ENCODE results near the gene SCAP.

DNA sequence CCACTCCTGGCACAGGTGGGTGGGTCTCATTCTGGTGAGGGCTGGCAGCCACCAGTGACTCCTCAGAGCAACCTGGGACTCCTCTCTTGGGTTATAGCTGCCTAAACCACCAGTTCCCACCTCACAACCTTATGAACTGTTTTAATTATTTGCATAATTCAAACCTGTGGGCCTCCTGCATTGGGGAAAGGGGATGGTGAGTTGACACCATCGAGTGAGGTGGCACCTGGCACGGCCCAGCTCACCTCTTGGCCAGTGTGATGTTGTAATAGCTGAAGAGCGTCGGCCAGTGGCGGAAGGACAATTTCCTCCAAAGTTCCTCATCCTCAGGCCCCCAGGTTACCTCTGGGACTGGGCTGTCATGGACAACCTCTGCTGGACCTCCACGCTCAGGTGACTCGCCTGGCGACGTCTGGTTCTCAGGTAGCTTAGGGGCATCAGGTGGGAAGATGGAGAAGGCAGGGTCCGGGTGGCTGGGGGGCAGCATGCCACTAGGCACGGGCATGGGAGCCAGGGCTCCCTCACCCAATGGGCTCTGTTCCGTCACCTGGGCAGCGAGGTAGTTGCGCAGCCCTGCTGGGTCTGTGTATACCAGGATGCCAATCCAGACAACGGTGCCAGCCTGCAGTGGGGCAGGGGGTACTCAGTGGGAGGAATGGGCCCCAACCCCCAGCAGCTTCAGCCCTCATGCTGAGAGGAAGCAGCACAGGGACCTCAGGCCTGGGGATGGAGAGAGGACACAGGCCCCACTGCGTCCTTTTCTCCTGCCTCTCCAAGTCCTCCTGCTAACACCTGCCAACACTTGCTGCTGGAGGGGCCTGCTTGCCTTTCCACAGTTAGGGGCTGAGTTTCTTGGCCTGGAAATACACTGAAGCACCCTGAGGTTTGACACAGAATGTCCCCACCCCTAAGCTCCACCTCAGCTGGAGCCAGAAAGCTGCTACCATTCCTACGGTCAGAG lies 56.4 kb downstream of the SCAP start:
- TF ChIP-seq REPIN1 (tag by site-specific recombination; IDR thresholded peaks at IDR 0.05; ENCODE audit: low read depth) (no peak), ZNF138 (tag by site-specific recombination; IDR thresholded peaks at IDR 0.05; ENCODE audit: borderline replicate concordance) (no peak), BCL11A (tag by site-specific recombination; IDR thresholded peaks at IDR 0.05; ENCODE audit: low read depth) (no peak), ZBTB17 (tag by site-specific recombination; IDR thresholded peaks at IDR 0.05) (no peak), ZSCAN23 (tag by site-specific recombination; IDR thresholded peaks at IDR 0.05) (no peak)
- TF ChIP-seq, protein P1, sequence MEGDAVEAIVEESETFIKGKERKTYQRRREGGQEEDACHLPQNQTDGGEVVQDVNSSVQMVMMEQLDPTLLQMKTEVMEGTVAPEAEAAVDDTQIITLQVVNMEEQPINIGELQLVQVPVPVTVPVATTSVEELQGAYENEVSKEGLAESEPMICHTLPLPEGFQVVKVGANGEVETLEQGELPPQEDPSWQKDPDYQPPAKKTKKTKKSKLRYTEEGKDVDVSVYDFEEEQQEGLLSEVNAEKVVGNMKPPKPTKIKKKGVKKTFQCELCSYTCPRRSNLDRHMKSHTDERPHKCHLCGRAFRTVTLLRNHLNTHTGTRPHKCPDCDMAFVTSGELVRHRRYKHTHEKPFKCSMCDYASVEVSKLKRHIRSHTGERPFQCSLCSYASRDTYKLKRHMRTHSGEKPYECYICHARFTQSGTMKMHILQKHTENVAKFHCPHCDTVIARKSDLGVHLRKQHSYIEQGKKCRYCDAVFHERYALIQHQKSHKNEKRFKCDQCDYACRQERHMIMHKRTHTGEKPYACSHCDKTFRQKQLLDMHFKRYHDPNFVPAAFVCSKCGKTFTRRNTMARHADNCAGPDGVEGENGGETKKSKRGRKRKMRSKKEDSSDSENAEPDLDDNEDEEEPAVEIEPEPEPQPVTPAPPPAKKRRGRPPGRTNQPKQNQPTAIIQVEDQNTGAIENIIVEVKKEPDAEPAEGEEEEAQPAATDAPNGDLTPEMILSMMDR (tag by site-specific recombination; IDR thresholded peaks at IDR 0.05), result no peak

All from HEK293 (cell line).